HepG2 (cell line): Measurements from ENCODE around the gene USF2. TPM values are rescaled to one million over a fixed set of nuclear protein-coding genes. Genes with fewer than 3 reads are reported as not detected.

Source experiments
- ARID5B ChIP-seq: IDR thresholded peaks from 2 replicates; pipeline ENCODE4 v1.4.0; 2020; ENCODE audit warnings: mild to moderate bottlenecking, missing genetic modification reagents
- BCL6 ChIP-seq: IDR thresholded peaks from 2 replicates; pipeline ENCODE4 v1.6.1; 2016; ENCODE audit warnings: missing genetic modification reagents, missing compliant biosample characterization
- HDAC2 ChIP-seq: sonication (generic); formaldehyde crosslinking; IDR thresholded peaks from 2 replicates; pipeline ENCODE4 v1.4.0; 2020; ENCODE audit warnings: missing genetic modification reagents
- MED1 ChIP-seq: sonication (generic); formaldehyde crosslinking; IDR thresholded peaks from 2 replicates; pipeline ENCODE4 v1.4.0; 2020; ENCODE audit warnings: missing genetic modification reagents
- NR2C2 ChIP-seq: sonication (generic); formaldehyde crosslinking; IDR thresholded peaks from 2 replicates; pipeline ENCODE4 v1.4.0; 2020; ENCODE audit warnings: missing genetic modification reagents, mild to moderate bottlenecking, moderate library complexity, borderline replicate concordance
- NRL ChIP-seq: sonication (generic); formaldehyde crosslinking; IDR thresholded peaks from 2 replicates; pipeline ENCODE4 v1.5.0; 2020; ENCODE audit warnings: missing genetic modification reagents, mild to moderate bottlenecking, moderate library complexity, borderline replicate concordance
- PPARG ChIP-seq: conservative IDR thresholded peaks from 2 replicates; pipeline ENCODE4 v1.6.1; 2016; ENCODE audit warnings: missing biosample characterization, missing genetic modification reagents
- PTBP1 ChIP-seq: fragments of 200-400 bp; formaldehyde crosslinking; IDR thresholded peaks from 2 replicates; pipeline ENCODE4 v1.6.1; 2018; ENCODE audit warnings: low read length, low read depth; ENCODE audit not compliant: poor library complexity, severe bottlenecking
- REPIN1 ChIP-seq: sonication (generic); formaldehyde crosslinking; IDR thresholded peaks from 2 replicates; pipeline ENCODE4 v1.8.0; 2022; ENCODE audit warnings: missing genetic modification reagents, low read depth, mild to moderate bottlenecking, borderline replicate concordance
- SOX6 ChIP-seq, 2 experiments: fragments of 450-650 bp in 1 of 2; sonication (generic) in 1 of 2; formaldehyde crosslinking in 1 of 2; IDR thresholded peaks; 2 replicates each; pipeline versions ENCODE4 v1.4.0 to v1.6.1; 2017 to 2020; ENCODE audit warnings: antibody characterized with exemption in 1 of 2, mild to moderate bottlenecking in 1 of 2, missing genetic modification reagents in 1 of 2
- SP140L ChIP-seq: sonication (generic); formaldehyde crosslinking; IDR thresholded peaks from 2 replicates; pipeline ENCODE4 v1.4.0; 2020; ENCODE audit warnings: missing genetic modification reagents, borderline replicate concordance
- TBX2 ChIP-seq: sonication (generic); formaldehyde crosslinking; IDR thresholded peaks from 2 replicates; pipeline ENCODE4 v1.5.0; 2020; ENCODE audit warnings: missing genetic modification reagents, mild to moderate bottlenecking, borderline replicate concordance
- ZNF280B ChIP-seq: sonication (generic); formaldehyde crosslinking; IDR thresholded peaks from 2 replicates; pipeline ENCODE4 v1.5.0; 2020; ENCODE audit warnings: missing genetic modification reagents, mild to moderate bottlenecking, borderline replicate concordance
- ZNF292 ChIP-seq: sonication (generic); formaldehyde crosslinking; IDR thresholded peaks from 2 replicates; pipeline ENCODE4 v1.8.1; 2022; ENCODE audit warnings: mild to moderate bottlenecking, low read depth, missing genetic modification reagents, borderline replicate concordance
- ZNF317 ChIP-seq: sonication (generic); formaldehyde crosslinking; IDR thresholded peaks from 2 replicates; pipeline ENCODE4 v1.5.0; 2020; ENCODE audit warnings: mild to moderate bottlenecking, missing genetic modification reagents
- ZNF331 ChIP-seq: sonication (generic); formaldehyde crosslinking; IDR thresholded peaks from 2 replicates; pipeline ENCODE4 v1.4.0; 2020; ENCODE audit warnings: missing genetic modification reagents
- ZNF615 ChIP-seq: sonication (generic); formaldehyde crosslinking; IDR thresholded peaks from 2 replicates; pipeline ENCODE4 v1.5.0; 2020; ENCODE audit warnings: mild to moderate bottlenecking, missing genetic modification reagents, borderline replicate concordance
- ZNF816 ChIP-seq: sonication (generic); formaldehyde crosslinking; IDR thresholded peaks from 2 replicates; pipeline ENCODE4 v1.8.0; 2022; ENCODE audit warnings: missing genetic modification reagents, mild to moderate bottlenecking, borderline replicate concordance
- polyA plus RNA-seq, 8 experiments: library from polyadenylated mRNA; depleted of rRNA in 3 of 8; stranded (reverse) in 7 of 8; unstranded in 1 of 8; fragments of >200 nt; fragmentation: Illumina TruSeq in 4 of 8; extraction: Trizol in 4 of 8; gene quantifications; 2 replicates each; pipeline versions ENCODE4 v1.2.1 to v1.2.3, GENCODE V29; 2011 to 2016; ENCODE audit warnings: low read depth in 4 of 8, missing spikeins in 1 of 8, mixed read lengths in 1 of 8; ENCODE audit not compliant: insufficient read depth in 1 of 8
- total RNA-seq, 5 experiments: library from RNA; depleted of rRNA; stranded (reverse); fragments of >200 nt; fragmentation: Illumina TruSeq; extraction: Trizol; gene quantifications; 2 replicates each; pipeline ENCODE4 v1.2.3, GENCODE V29; 2016; ENCODE audit warnings: low read depth in 1 of 5
- TF ChIP-seq, protein P1 (sequence below): sonication (generic); formaldehyde crosslinking; IDR thresholded peaks from 2 replicates; pipeline ENCODE4 v1.4.0; 2020; ENCODE audit warnings: missing genetic modification reagents, low read depth, mild to moderate bottlenecking, borderline replicate concordance

The USF2 gene
- total and polyA plus RNA-seq, 2 of the 13 experiments (the other 11 are each of a cell fraction or from before 2014, with no cell fraction given) = 54.9 to 106 TPM

GRCh38 chr19:35309481-35310279 lies 40.9 kb downstream of the USF2 start (continued):
- TF ChIP-seq ZNF331 (CRISPR knock-in tag) (peak; percentile 48; the same call in 1 of the 2 replicates), HDAC2 (CRISPR knock-in tag) (peak; percentile 51), ARID5B (CRISPR knock-in tag) (peak; percentile 72), PTBP1 (no peak), NR2C2 (CRISPR knock-in tag) (peak; percentile 67; the same call in 1 of the 2 replicates), REPIN1 (CRISPR knock-in tag) (peak; percentile 59; the same call in 1 of the 2 replicates), ZNF317 (0 out of 2 replicates have a peak, but pooled peaks have one; percentile 15), ZNF292 (CRISPR knock-in tag) (peak; percentile 38; the same call in 1 of the 2 replicates), BCL6 (CRISPR knock-in tag) (peak; percentile 80), MED1 (peak; percentile 76), SOX6 (IDR thresholded peaks at IDR 0.05) (no peak), SOX6 (CRISPR knock-in tag; IDR thresholded peaks at IDR 0.05) (peak; percentile 61; the same call in 1 of the 2 replicates), ZNF816 (CRISPR knock-in tag) (no peak), NRL (CRISPR knock-in tag) (peak; percentile 39; the same call in 1 of the 2 replicates), TBX2 (CRISPR knock-in tag) (peak; percentile 77), ZNF280B (0 out of 2 replicates have a peak, but pooled peaks have one; percentile 15), PPARG (CRISPR knock-in tag) (0 out of 2 replicates have a peak, but pooled peaks have one; percentile 28), SP140L (CRISPR knock-in tag) (0 out of 2 replicates have a peak, but pooled peaks have one; percentile 19), ZNF615 (CRISPR knock-in tag) (no peak)
- TF ChIP-seq, protein P1, sequence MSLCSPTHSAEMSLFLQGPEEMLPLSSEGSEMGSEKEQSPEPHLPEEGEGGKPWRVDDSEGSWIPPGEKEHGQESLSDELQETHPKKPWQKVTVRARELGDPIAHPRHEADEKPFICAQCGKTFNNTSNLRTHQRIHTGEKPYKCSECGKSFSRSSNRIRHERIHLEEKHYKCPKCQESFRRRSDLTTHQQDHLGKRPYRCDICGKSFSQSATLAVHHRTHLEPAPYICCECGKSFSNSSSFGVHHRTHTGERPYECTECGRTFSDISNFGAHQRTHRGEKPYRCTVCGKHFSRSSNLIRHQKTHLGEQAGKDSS (CRISPR knock-in tag) = no peak
